Ammon's horn (tissue), 1 donor: Measurements from ENCODE around the gene PHF3.

Experiments used
- DNase-seq: peaks from one replicate; pipeline ENCODE4 v3.0.0-alpha.2; 2016; ENCODE audit warnings: low spot score

The PHF3 gene

GRCh38 chr6:63764318-63764916, 128.8 kb downstream of the PHF3 start:
- DNase-seq: peak; percentile 38
